Trophoblast cell (in vitro differentiated cells and primary cell): Measurements from ENCODE around the gene TSTD2.

Source experiments
- DNase-seq, 2 donors: peaks; one replicate each; pipeline ENCODE4 v3.0.0-alpha.2; 2016
- H2AFZ ChIP-seq: 2 replicates; pipeline ENCODE4 v1.6.1; 2013; ENCODE audit warnings: low read length, moderate library complexity, mild to moderate bottlenecking; ENCODE audit not compliant: insufficient read depth, poor library complexity
- H2AK5ac ChIP-seq: 2 replicates; pipeline ENCODE4 v1.6.1; 2013; ENCODE audit warnings: mild to moderate bottlenecking, low read length
- H2BK120ac ChIP-seq: 2 replicates; pipeline ENCODE4 v1.6.1; 2013; ENCODE audit warnings: low read length, mild to moderate bottlenecking, moderate library complexity; ENCODE audit not compliant: insufficient read depth, poor library complexity
- H2BK12ac ChIP-seq: 2 replicates; pipeline ENCODE4 v1.6.1; 2013; ENCODE audit warnings: mild to moderate bottlenecking, low read length, moderate library complexity
- H2BK5ac ChIP-seq: 2 replicates; pipeline ENCODE4 v1.6.1; 2013; ENCODE audit warnings: low read length, low read depth, moderate library complexity, mild to moderate bottlenecking; ENCODE audit not compliant: poor library complexity
- H3K14ac ChIP-seq: 2 replicates; pipeline ENCODE4 v1.6.1; 2013; ENCODE audit warnings: mild to moderate bottlenecking, low read length
- H3K18ac ChIP-seq: 2 replicates; pipeline ENCODE4 v1.6.1; 2013; ENCODE audit warnings: mild to moderate bottlenecking, low read length
- H3K23ac ChIP-seq: 2 replicates; pipeline ENCODE4 v1.6.1; 2013; ENCODE audit warnings: low read length
- H3K27ac ChIP-seq: 2 replicates; pipeline ENCODE4 v1.5.1; 2013; ENCODE audit warnings: low read depth, mild to moderate bottlenecking, inconsistent platforms, low read length, moderate library complexity
- H3K27me3 ChIP-seq: 2 replicates; pipeline ENCODE4 v1.6.1; 2013; ENCODE audit warnings: inconsistent platforms, mild to moderate bottlenecking, low read length, moderate library complexity; ENCODE audit not compliant: insufficient read depth
- H3K36me3 ChIP-seq, 2 experiments: 1 replicate in 1 of 2; 2 replicates in 1 of 2; pipeline ENCODE4 v1.6.1; 2013; ENCODE audit warnings: low read length in 2 of 2, mild to moderate bottlenecking in 2 of 2, moderate library complexity in 1 of 2; ENCODE audit not compliant: insufficient read depth in 2 of 2, control insufficient read depth in 1 of 2
- H3K4ac ChIP-seq: 2 replicates; pipeline ENCODE4 v1.6.1; 2013; ENCODE audit warnings: low read depth, mild to moderate bottlenecking, low read length, moderate library complexity
- H3K4me1 ChIP-seq, 2 experiments: 1 replicate in 1 of 2; 2 replicates in 1 of 2; pipeline ENCODE4 v1.6.1; 2013; ENCODE audit warnings: low read length in 2 of 2, mild to moderate bottlenecking in 2 of 2, moderate library complexity in 1 of 2; ENCODE audit not compliant: insufficient read depth in 2 of 2, control insufficient read depth in 1 of 2
- H3K4me2 ChIP-seq: 2 replicates; pipeline ENCODE4 v1.6.1; 2013; ENCODE audit warnings: inconsistent platforms, mild to moderate bottlenecking, low read length, moderate library complexity
- H3K4me3 ChIP-seq: 2 replicates; pipeline ENCODE4 v1.5.1; 2013; ENCODE audit warnings: mild to moderate bottlenecking, low read depth, low read length, inconsistent platforms
- H3K79me1 ChIP-seq: one replicate; pipeline ENCODE4 v1.6.1; 2013; ENCODE audit warnings: low read length
- H3K79me2 ChIP-seq: 2 replicates; pipeline ENCODE4 v1.6.1; 2013; ENCODE audit warnings: low read length, mild to moderate bottlenecking; ENCODE audit not compliant: control insufficient read depth, insufficient read depth, poor library complexity
- H3K9ac ChIP-seq: 2 replicates; pipeline ENCODE4 v1.6.1; 2013; ENCODE audit warnings: mild to moderate bottlenecking, low read length
- H3K9me3 ChIP-seq: 2 replicates; pipeline ENCODE4 v1.6.1; 2013; ENCODE audit warnings: low read depth, mild to moderate bottlenecking, control low read depth, inconsistent platforms, low read length; ENCODE audit not compliant: insufficient read depth
- H4K12ac ChIP-seq: 2 replicates; pipeline ENCODE4 v1.6.1; 2013; ENCODE audit warnings: low read depth, mild to moderate bottlenecking, low read length, moderate library complexity
- H4K8ac ChIP-seq: 2 replicates; pipeline ENCODE4 v1.6.1; 2013; ENCODE audit warnings: low read depth, mild to moderate bottlenecking, low read length, moderate library complexity
- H4K91ac ChIP-seq: one replicate; pipeline ENCODE4 v1.6.1; 2013; ENCODE audit warnings: low read depth, mild to moderate bottlenecking, low read length, moderate library complexity
- WGBS: extraction: QIAGEN DNeasy Blood & Tissue Kit; methylation state at CpG from one replicate; pipeline ENCODE4 v1.1.7; 2013; ENCODE audit warnings: missing lambda C conversion rate; ENCODE audit not compliant: insufficient read length, insufficient coverage; ENCODE audit errors: extremely low coverage; 5-methylcytosine and 5-hydroxymethylcytosine counted together

The TSTD2 gene

DNA sequence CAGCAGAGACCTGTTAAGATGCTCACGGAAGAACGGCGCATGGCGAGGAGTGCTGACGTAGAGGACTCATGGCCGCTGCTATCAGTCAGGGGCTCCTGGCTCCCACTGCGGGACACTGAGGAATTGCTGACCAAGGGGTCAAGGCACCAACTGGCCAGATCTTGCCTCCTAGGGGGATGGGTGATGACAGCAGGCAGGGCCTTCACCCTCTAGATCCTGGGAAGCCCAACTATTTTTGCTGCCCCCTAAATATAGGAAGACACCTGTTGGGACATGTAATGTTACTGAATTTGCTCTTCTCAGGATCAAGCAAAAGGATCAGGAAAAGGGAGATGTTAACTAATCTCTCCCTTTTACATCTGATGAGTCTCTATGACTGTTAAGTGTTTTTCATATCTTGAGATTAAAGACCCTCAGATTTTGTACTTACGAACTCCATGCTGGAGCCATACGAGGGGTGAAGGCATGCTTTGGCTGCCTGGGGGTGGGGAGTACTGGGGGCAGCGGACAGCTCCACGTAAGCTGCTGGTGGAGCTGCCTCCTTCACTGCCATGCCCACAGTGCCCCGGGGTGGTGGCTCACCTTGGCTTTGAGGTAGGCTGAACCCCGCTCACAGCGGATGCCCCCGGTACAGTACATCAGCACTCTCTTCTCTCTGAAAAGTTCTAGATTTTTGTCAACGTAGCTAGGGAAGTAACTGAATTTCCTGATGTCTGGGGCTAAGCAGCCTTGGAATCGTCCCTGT, 28.1 kb downstream of the TSTD2 start:
- Histone ChIP-seq H3K27me3 (no peaks in the 10 kb centered on the region), H3K4ac (no peak overlapping the region), H2BK5ac (no peak overlapping the region), H2BK12ac (no peak overlapping the region), H3K27ac (no peak overlapping the region), H4K12ac (no peak overlapping the region), H3K23ac (no peak overlapping the region), H3K4me2 (no peak overlapping the region), H2BK120ac (peak overlapping the region; percentile 21), H2AK5ac (no peak overlapping the region), H2AFZ (no peak overlapping the region), H3K4me3 (no peak overlapping the region), H3K9me3 (no peaks in the 10 kb centered on the region), H3K14ac (no peak overlapping the region), H3K4me1 (peaks cover 0 to 2% of the 10 kb centered on the region in 2 experiments), H4K8ac (no peak overlapping the region), H3K79me2 (no peaks in the 10 kb centered on the region), H3K36me3 (peaks cover 28 to 45% of the 10 kb centered on the region in 2 experiments), H3K9ac (no peak overlapping the region), H3K79me1 (peaks cover 2% of the 10 kb centered on the region), H3K18ac (no peak overlapping the region), H4K91ac (peak overlapping the region; percentile 59)
- no CpG with 5 or more reads among the region's 17 CpGs for WGBS
- no peak for DNase-seq

DNA sequence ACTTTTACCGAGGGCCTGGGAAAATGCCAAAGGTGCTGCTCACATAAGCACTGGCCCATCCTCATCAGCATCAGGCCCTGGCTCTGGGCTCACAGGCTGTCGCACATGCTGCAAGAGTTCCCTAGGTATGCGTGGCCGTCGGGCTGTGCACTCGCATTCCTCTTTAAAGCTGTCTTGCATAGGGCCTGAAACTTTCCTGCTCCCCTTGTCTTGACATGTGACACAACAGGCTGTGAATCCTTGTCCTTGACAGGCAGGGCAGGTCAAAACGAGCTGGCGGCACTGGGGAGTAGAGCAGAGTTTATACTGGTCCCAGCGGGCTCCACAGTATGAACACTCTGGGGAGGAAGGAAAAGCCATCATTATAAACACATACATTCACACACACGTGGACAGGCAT, 30.7 kb downstream of the TSTD2 start:
- no CpG with 5 or more reads among the region's 10 CpGs for WGBS
- no peaks in the 10 kb centered on the region for H3K79me2 ChIP-seq
- no peak overlapping the region for H4K12ac ChIP-seq
- no peak overlapping the region for H3K4ac ChIP-seq
- peaks cover 3 to 5% of the 10 kb centered on the region in 2 experiments for H3K4me1 ChIP-seq
- DNase-seq: no peak
- no peaks in the 10 kb centered on the region for H3K27me3 ChIP-seq
- no peaks in the 10 kb centered on the region for H3K9me3 ChIP-seq
- no peak overlapping the region for H4K8ac ChIP-seq
- H3K23ac ChIP-seq: no peak overlapping the region
- no peak overlapping the region for H2AK5ac ChIP-seq
- no peak overlapping the region for H2BK5ac ChIP-seq
- H3K36me3 ChIP-seq: peaks cover 28 to 44% of the 10 kb centered on the region in 2 experiments
- H3K79me1 ChIP-seq: peaks cover 2% of the 10 kb centered on the region
- H3K18ac ChIP-seq: no peak overlapping the region
- no peak overlapping the region for H3K27ac ChIP-seq
- H4K91ac ChIP-seq: no peak overlapping the region
- no peak overlapping the region for H3K4me3 ChIP-seq
- no peak overlapping the region for H2AFZ ChIP-seq
- H3K4me2 ChIP-seq: no peak overlapping the region
- H3K14ac ChIP-seq: no peak overlapping the region
- H2BK120ac ChIP-seq: no peak overlapping the region
- no peak overlapping the region for H2BK12ac ChIP-seq
- H3K9ac ChIP-seq: no peak overlapping the region

- Histone ChIP-seq H3K27ac (no peak overlapping the region), H3K9me3 (no peaks in the 10 kb centered on the region), H3K4ac (no peak overlapping the region), H3K18ac (no peak overlapping the region), H2AK5ac (no peak overlapping the region), H2AFZ (no peak overlapping the region), H3K4me3 (no peak overlapping the region), H2BK12ac (no peak overlapping the region), H3K14ac (no peak overlapping the region), H2BK5ac (no peak overlapping the region), H3K23ac (no peak overlapping the region), H4K12ac (no peak overlapping the region), H4K91ac (no peak overlapping the region), H2BK120ac (no peak overlapping the region), H3K9ac (no peak overlapping the region), H3K36me3 (peaks cover 28 to 41% of the 10 kb centered on the region in 2 experiments), H3K27me3 (no peaks in the 10 kb centered on the region), H3K79me2 (no peaks in the 10 kb centered on the region), H3K79me1 (no peaks in the 10 kb centered on the region), H3K4me2 (no peak overlapping the region), H4K8ac (no peak overlapping the region), H3K4me1 (peaks cover 3% of the 10 kb centered on the region in 2 experiments)
- no CpG with 5 or more reads among the region's 7 CpGs for WGBS
- DNase-seq: no peak
Observed at GRCh38 chr9:97601228-97601898, 31.8 kb downstream of the TSTD2 start.

DNA sequence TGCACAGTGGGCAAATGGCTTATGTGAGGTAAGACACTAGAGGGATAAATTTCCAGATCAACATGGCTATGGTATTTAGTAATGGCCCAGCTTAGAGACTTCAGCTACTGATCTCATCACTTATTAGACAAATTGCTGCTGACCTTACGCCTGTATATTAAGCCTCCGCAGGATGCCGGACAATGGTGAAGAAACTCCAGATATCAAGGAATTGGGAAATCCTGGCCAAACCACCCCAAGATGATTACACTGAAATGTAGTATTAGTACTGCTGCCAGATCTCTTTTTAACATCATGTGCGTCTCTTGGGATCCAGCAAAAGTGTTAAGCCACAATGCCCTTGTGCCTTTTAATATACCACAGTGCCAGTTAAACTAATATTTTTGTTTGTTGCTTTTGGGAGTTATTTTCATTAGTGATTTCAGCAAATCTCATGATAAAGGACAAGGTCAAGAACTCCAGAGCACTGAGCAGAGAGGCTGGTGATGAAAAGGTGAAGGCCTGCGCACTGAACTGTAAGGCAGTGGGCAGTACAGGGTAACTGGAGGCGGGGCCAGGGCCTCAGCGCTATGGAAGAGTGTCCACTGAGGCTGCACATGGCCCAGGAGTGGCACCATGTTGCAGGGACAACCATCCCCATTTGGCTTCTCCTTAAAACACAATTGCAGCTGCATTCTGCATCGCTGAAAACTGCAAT, 32.5 kb downstream of the TSTD2 start:
- H3K79me1 ChIP-seq: no peaks in the 10 kb centered on the region
- no peak overlapping the region for H2AFZ ChIP-seq
- no peak overlapping the region for H3K4me3 ChIP-seq
- no peak overlapping the region for H3K14ac ChIP-seq
- H4K8ac ChIP-seq: no peak overlapping the region
- H3K23ac ChIP-seq: no peak overlapping the region
- H4K91ac ChIP-seq: no peak overlapping the region
- no peak overlapping the region for H3K9ac ChIP-seq
- H3K79me2 ChIP-seq: no peaks in the 10 kb centered on the region
- no peaks in the 10 kb centered on the region for H3K27me3 ChIP-seq
- no peak for DNase-seq
- H2BK120ac ChIP-seq: no peak overlapping the region
- no peak overlapping the region for H2AK5ac ChIP-seq
- no peak overlapping the region for H4K12ac ChIP-seq
- H3K4me1 ChIP-seq: peaks cover 3% of the 10 kb centered on the region in 2 experiments
- no peaks in the 10 kb centered on the region for H3K9me3 ChIP-seq
- H3K36me3 ChIP-seq: peaks cover 26 to 38% of the 10 kb centered on the region in 2 experiments
- no peak overlapping the region for H3K4ac ChIP-seq
- H3K27ac ChIP-seq: no peak overlapping the region
- H2BK12ac ChIP-seq: no peak overlapping the region
- no CpG with 5 or more reads among the region's 8 CpGs for WGBS
- H2BK5ac ChIP-seq: no peak overlapping the region
- no peak overlapping the region for H3K4me2 ChIP-seq
- H3K18ac ChIP-seq: no peak overlapping the region
